Mesodermal cell (in vitro differentiated cells): Measurements from ENCODE around the gene ZDHHC17.

Experiments
- H3K27ac ChIP-seq: 2 replicates; pipeline ENCODE4 v1.7.0; 2013; ENCODE audit warnings: mild to moderate bottlenecking, low read depth, low read length, moderate library complexity; ENCODE audit not compliant: severe bottlenecking
- H3K36me3 ChIP-seq: 2 replicates; pipeline ENCODE4 v1.7.1; 2013; ENCODE audit warnings: mild to moderate bottlenecking, low read length, moderate library complexity; ENCODE audit not compliant: control insufficient read depth, insufficient read depth
- H3K4me1 ChIP-seq: one replicate; pipeline ENCODE4 v1.7.1; 2013; ENCODE audit warnings: mild to moderate bottlenecking, low read length; ENCODE audit not compliant: insufficient read depth, control insufficient read depth, poor library complexity, severe bottlenecking
- H3K4me3 ChIP-seq: 2 replicates; pipeline ENCODE4 v1.7.0; 2013; ENCODE audit warnings: low read length, control low read depth, mild to moderate bottlenecking; ENCODE audit not compliant: insufficient read depth, poor library complexity, severe bottlenecking; ENCODE audit errors: extremely low read depth
- H3K9me3 ChIP-seq: 2 replicates; pipeline ENCODE4 v1.7.1; 2013; ENCODE audit warnings: mild to moderate bottlenecking, low read length, moderate library complexity; ENCODE audit not compliant: control insufficient read depth
- WGBS, 2 experiments: methylation state at CpG; one replicate each; pipeline ENCODE4 v1.1.5; 2013; ENCODE audit warnings: missing lambda C conversion rate in 2 of 2; ENCODE audit not compliant: insufficient coverage in 2 of 2; 5-methylcytosine and 5-hydroxymethylcytosine counted together

The ZDHHC17 gene

GRCh38 chr12:76863005-76863670 lies 99.2 kb downstream of the ZDHHC17 start:
- Histone ChIP-seq H3K9me3 (no peaks in the 10 kb centered on the region), H3K36me3 (peaks cover 49% of the 10 kb centered on the region), H3K27ac (peak overlapping the region; percentile 63), H3K4me1 (peaks cover 32% of the 10 kb centered on the region), H3K4me3 (no peak overlapping the region)
- WGBS, 2 experiments = 97% methylated on average over 10 of the region's 12 CpGs

- Histone ChIP-seq H3K4me1 (peaks cover 32% of the 10 kb centered on the region), H3K36me3 (peaks cover 47% of the 10 kb centered on the region), H3K27ac (peak overlapping the region; percentile 63), H3K9me3 (no peaks in the 10 kb centered on the region), H3K4me3 (no peak overlapping the region)
- 50 to 68% methylated on average over 1 to 3 of the region's 4 CpGs for WGBS, 2 experiments
Measured at GRCh38 chr12:76863837-76864236, 99.9 kb downstream of the ZDHHC17 start.

- H3K9me3 ChIP-seq = no peaks in the 10 kb centered on the region
- H3K4me3 ChIP-seq = no peak overlapping the region
- H3K36me3 ChIP-seq = peaks cover 40% of the 10 kb centered on the region
- H3K27ac ChIP-seq = no peak overlapping the region
- H3K4me1 ChIP-seq = peaks cover 38% of the 10 kb centered on the region
- no CpG with 5 or more reads among the region's 2 CpGs for WGBS, 2 experiments
Measured at GRCh38 chr12:76864791-76865400, 101.0 kb downstream of the ZDHHC17 start.

GRCh38 chr12:76866151-76866567 lies 102.2 kb downstream of the ZDHHC17 start:
- H3K27ac ChIP-seq = peak overlapping the region; percentile 70
- H3K4me3 ChIP-seq = no peak overlapping the region
- H3K4me1 ChIP-seq = peaks cover 45% of the 10 kb centered on the region
- WGBS, 2 experiments = 66 to 72% methylated on average over 8 of the region's 8 CpGs
- no peaks in the 10 kb centered on the region for H3K9me3 ChIP-seq
- peaks cover 45% of the 10 kb centered on the region for H3K36me3 ChIP-seq

GRCh38 chr12:76866726-76867125 lies 102.8 kb downstream of the ZDHHC17 start:
- peaks cover 41% of the 10 kb centered on the region for H3K36me3 ChIP-seq
- no peak overlapping the region for H3K4me3 ChIP-seq

GRCh38 chr12:76871082-76871481 lies 107.2 kb downstream of the ZDHHC17 start:
- no peaks in the 10 kb centered on the region for H3K9me3 ChIP-seq
- no peak overlapping the region for H3K4me3 ChIP-seq
- peaks cover 22% of the 10 kb centered on the region for H3K4me1 ChIP-seq
- H3K27ac ChIP-seq = no peak overlapping the region
- no CpG with 5 or more reads among the region's 2 CpGs for WGBS, 2 experiments
- H3K36me3 ChIP-seq = peaks cover 33% of the 10 kb centered on the region

More at GRCh38 chr12:76866726-76867125, 102.8 kb downstream of the ZDHHC17 start:
- no peaks in the 10 kb centered on the region for H3K9me3 ChIP-seq
- WGBS, 2 experiments = 91 to 100% methylated on average over 6 of the region's 8 CpGs
- peaks cover 45% of the 10 kb centered on the region for H3K4me1 ChIP-seq
- H3K27ac ChIP-seq = peak overlapping the region; percentile 70

- Histone ChIP-seq H3K27ac (no peak overlapping the region), H3K4me3 (no peak overlapping the region), H3K4me1 (peaks cover 15% of the 10 kb centered on the region), H3K9me3 (no peaks in the 10 kb centered on the region), H3K36me3 (peaks cover 33% of the 10 kb centered on the region)
- 93 to 100% methylated on average over 1 to 3 of the region's 3 CpGs for whole genome bisulfite sequencing, 2 experiments
Measured at GRCh38 chr12:76871742-76872141, 107.8 kb downstream of the ZDHHC17 start.

GRCh38 chr12:76872415-76872814 lies 108.5 kb downstream of the ZDHHC17 start:
- Histone ChIP-seq H3K4me3 (no peak overlapping the region), H3K9me3 (no peaks in the 10 kb centered on the region), H3K27ac (no peak overlapping the region), H3K4me1 (peaks cover 13% of the 10 kb centered on the region), H3K36me3 (peaks cover 33% of the 10 kb centered on the region)
- WGBS, 2 experiments = 64 to 66% methylated on average over 4 to 5 of the region's 5 CpGs

GRCh38 chr12:76874027-76874426 lies 110.1 kb downstream of the ZDHHC17 start:
- H3K36me3 ChIP-seq = peaks cover 21% of the 10 kb centered on the region
- 81 to 91% methylated on average over 3 of the region's 3 CpGs for WGBS, 2 experiments
- no peak overlapping the region for H3K27ac ChIP-seq
- H3K4me1 ChIP-seq = peaks cover 13% of the 10 kb centered on the region
- no peak overlapping the region for H3K4me3 ChIP-seq
- no peaks in the 10 kb centered on the region for H3K9me3 ChIP-seq

- no peak overlapping the region for H3K27ac ChIP-seq
- peaks cover 19% of the 10 kb centered on the region for H3K36me3 ChIP-seq
- WGBS, 2 experiments = 86 to 88% methylated on average over 4 to 7 of the region's 11 CpGs
- no peak overlapping the region for H3K4me3 ChIP-seq
- H3K9me3 ChIP-seq = no peaks in the 10 kb centered on the region
- H3K4me1 ChIP-seq = peaks cover 11% of the 10 kb centered on the region
Measured at GRCh38 chr12:76874491-76875190, 110.7 kb downstream of the ZDHHC17 start.
